Measurements from ENCODE around the gene XPO6. TPM values are rescaled to one million over a fixed set of nuclear protein-coding genes. Genes with fewer than 3 reads are reported as not detected.

The XPO6 gene
- total RNA-seq, 1 donor: 102 TPM

Small RNA genes lying within 50 kb of the gene (small RNA-seq; reads per million reads assigned to genes)
- gene RF00402 (not detected), gene RNY1P10 (not detected)

Other genes starting within 250 kb of the XPO6 start
- not detected in 2 replicates for gene GSG1L, start 148.3 kb downstream of the XPO6 start, total RNA-seq
- not detected in 2 replicates for gene SBK1, start 80.6 kb upstream of the XPO6 start, total RNA-seq
- 0.59 and 2.9 TPM in 2 replicates for gene NPIPB6, start 151.5 kb upstream of the XPO6 start, total RNA-seq
- 78.2 and 94.3 TPM in 2 replicates for gene EIF3CL, start 191.9 kb upstream of the XPO6 start, total RNA-seq

Data from osteoblast (primary cell).